Hepatocyte (in vitro differentiated cells): ENCODE measurements around the gene FAM32A. TPM values are rescaled to one million over a fixed set of nuclear protein-coding genes. Genes with fewer than 3 reads are reported as not detected.

Experiments used
- DNase-seq: peaks from one replicate; pipeline ENCODE4 v3.0.0-alpha.2; 2016; ENCODE audit warnings: low spot score
- H2AFZ ChIP-seq: fragments of 200-600 bp; sonication (generic); 2 replicates; pipeline ENCODE4 v1.6.0; 2016; ENCODE audit warnings: antibody characterized with exemption, mild to moderate bottlenecking
- H3K27ac ChIP-seq: fragments of 200-600 bp; sonication (generic); 2 replicates; pipeline ENCODE4 v1.5.1; 2016; ENCODE audit warnings: mild to moderate bottlenecking
- H3K27me3 ChIP-seq: fragments of 200-600 bp; sonication (generic); 2 replicates; pipeline ENCODE4 v1.6.1; 2016
- H3K36me3 ChIP-seq: fragments of 200-600 bp; sonication (generic); replicated peaks from 2 replicates; pipeline ENCODE4 v1.5.1; 2016; ENCODE audit warnings: low read depth; ENCODE audit not compliant: insufficient read depth
- H3K4me1 ChIP-seq: fragments of 200-600 bp; sonication (generic); 2 replicates; pipeline ENCODE4 v1.5.1; 2016; ENCODE audit warnings: mild to moderate bottlenecking, moderate library complexity; ENCODE audit not compliant: insufficient read depth
- H3K4me2 ChIP-seq: fragments of 200-600 bp; sonication (generic); 2 replicates; pipeline ENCODE4 v1.6.0; 2016
- H3K4me3 ChIP-seq: fragments of 200-600 bp; sonication (generic); 2 replicates; pipeline ENCODE4 v1.5.1; 2016; ENCODE audit warnings: mild to moderate bottlenecking
- H3K79me2 ChIP-seq: fragments of 200-600 bp; sonication (generic); 2 replicates; pipeline ENCODE4 v1.6.0; 2017; ENCODE audit warnings: mild to moderate bottlenecking
- H3K9me2 ChIP-seq: fragments of 200-600 bp; sonication (generic); replicated peaks from 2 replicates; pipeline ENCODE4 v1.6.0; 2017; ENCODE audit warnings: mild to moderate bottlenecking; ENCODE audit not compliant: insufficient read depth
- H3K9me3 ChIP-seq: fragments of 200-600 bp; sonication (generic); 2 replicates; pipeline ENCODE4 v1.5.1; 2016; ENCODE audit warnings: low read depth, mild to moderate bottlenecking
- H4K20me1 ChIP-seq: fragments of 200-600 bp; sonication (generic); 2 replicates; pipeline ENCODE4 v1.6.0; 2016; ENCODE audit warnings: mild to moderate bottlenecking; ENCODE audit not compliant: insufficient read depth, poor library complexity, severe bottlenecking
- CTCF ChIP-seq: fragments of 200-600 bp; sonication (generic); IDR thresholded peaks from 2 replicates; pipeline ENCODE4 v1.5.1; 2016; ENCODE audit warnings: antibody characterized with exemption, mild to moderate bottlenecking; ENCODE audit not compliant: poor library complexity
- EZH2 ChIP-seq: fragments of 200-600 bp; sonication (generic); IDR thresholded peaks from 2 replicates; pipeline ENCODE4 v1.6.1; 2016; ENCODE audit warnings: antibody characterized with exemption, mild to moderate bottlenecking, borderline replicate concordance
- EZH2phosphoT487 ChIP-seq: fragments of 200-600 bp; sonication (generic); IDR thresholded peaks from one replicate; pipeline ENCODE4 v1.6.1; 2018; ENCODE audit warnings: antibody characterized with exemption, mild to moderate bottlenecking, low read depth, moderate library complexity; ENCODE audit not compliant: unreplicated experiment, severe bottlenecking
- WGBS: methylation state at CpG from one replicate; pipeline ENCODE4 v1.1.6; 2016; ENCODE audit warnings: low lambda C conversion rate; ENCODE audit errors: missing lambda C conversion rate; 5-methylcytosine and 5-hydroxymethylcytosine counted together
- polyA plus RNA-seq: library from polyadenylated mRNA; unstranded; fragments of >200 nt; fragmentation: Nextera tagmentation; extraction: Ambion mirVana; gene quantifications from 2 replicates; pipeline ENCODE4 v1.2.1, GENCODE V29; 2016
- total RNA-seq: library from RNA; depleted of rRNA; stranded (reverse); fragments of >200 nt; gene quantifications from 2 replicates; pipeline ENCODE4 v1.2.3, GENCODE V29; 2014

FAM32A gene
- total and polyA plus RNA-seq, 2 experiments from 2014 or later: 132 to 154 TPM

DNA sequence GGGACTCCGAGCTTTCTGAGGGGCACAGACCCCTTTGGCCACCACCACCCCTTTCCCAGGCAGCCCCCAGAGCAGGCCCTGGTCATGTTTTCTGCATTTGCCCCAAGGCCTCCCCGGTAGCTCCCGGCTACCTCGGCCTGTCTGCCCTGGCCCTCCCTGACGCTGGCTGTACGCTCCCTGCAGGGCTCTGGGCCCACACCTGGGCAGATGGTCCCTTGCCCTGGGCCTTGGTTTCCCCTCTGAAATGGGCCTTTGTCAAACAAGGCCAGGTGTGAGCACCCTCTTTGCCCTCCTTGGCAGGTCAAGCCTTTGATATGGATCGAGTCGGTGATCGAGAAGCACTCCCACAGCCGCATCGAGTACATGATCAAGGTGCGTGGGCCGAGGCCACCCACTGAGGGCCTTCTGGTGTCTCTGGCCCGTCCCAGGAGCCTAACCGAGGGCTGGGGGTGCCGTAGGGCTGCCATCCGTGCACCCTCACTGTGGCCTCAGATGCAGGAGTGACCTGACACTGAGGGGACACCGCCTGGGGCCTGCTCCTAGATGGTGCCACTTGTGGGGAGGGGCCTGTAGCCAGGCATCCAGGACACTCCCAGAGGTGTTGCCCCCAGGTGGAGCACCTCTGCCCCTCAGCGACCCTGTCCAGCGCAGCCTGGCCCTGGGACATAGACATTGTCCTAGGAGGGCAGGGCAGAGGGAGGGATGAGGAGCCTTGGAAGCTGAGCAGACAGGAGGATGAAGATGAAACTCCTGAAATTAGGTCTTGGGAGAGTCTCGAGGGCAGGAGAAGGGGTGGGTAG is 42.8 kb downstream of the FAM32A start:
- TF ChIP-seq EZH2phosphoT487: no peak
- no peak for TF ChIP-seq CTCF
- no peak for TF ChIP-seq EZH2
- H3K9me3 ChIP-seq: no peaks in the 10 kb centered on the region
- no peak overlapping the region for H3K27ac ChIP-seq
- no peaks in the 10 kb centered on the region for H4K20me1 ChIP-seq
- H3K4me2 ChIP-seq: no peak overlapping the region
- H2AFZ ChIP-seq: no peak overlapping the region
- no peaks in the 10 kb centered on the region for H3K4me1 ChIP-seq
- no peaks in the 10 kb centered on the region for H3K36me3 ChIP-seq
- H3K9me2 ChIP-seq: no peaks in the 10 kb centered on the region
- WGBS: 99% methylated on average over 20 of the region's 21 CpGs
- no peaks in the 10 kb centered on the region for H3K27me3 ChIP-seq
- H3K4me3 ChIP-seq: no peak overlapping the region
- H3K79me2 ChIP-seq: no peaks in the 10 kb centered on the region
- no peak for DNase-seq

DNA sequence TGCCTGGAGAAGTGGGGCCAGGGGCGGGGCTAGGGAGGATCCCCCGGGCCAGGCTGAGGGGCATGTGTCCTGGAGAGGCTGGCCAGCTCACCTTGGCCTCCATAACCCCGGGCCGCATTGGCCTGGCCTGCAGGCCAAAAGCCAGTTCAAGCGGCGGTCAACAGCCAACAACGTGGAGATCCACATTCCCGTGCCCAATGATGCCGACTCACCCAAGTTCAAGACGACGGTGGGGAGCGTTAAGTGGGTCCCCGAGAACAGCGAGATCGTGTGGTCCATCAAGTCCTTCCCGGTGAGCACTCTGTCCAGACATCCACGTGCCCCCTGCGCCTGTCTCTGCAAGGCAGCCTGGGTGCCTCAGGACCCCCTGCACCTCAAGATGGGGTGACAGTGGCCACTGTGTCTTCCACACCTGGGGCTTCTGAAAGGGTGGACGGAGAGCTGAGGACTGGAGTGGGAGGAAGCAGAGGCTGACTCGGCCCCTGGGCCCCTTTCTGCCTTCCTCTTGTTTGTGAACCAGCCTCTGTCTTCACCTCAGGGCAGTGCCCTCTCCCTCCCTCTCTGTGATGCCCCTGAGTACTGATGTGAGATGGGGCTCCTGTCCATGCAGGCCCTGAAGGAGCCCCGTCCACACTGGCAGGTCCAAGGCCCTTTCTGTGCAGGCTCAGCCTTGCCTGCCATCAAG is 43.6 kb downstream of the FAM32A start:
- no peaks in the 10 kb centered on the region for H3K27me3 ChIP-seq
- H3K9me3 ChIP-seq: no peaks in the 10 kb centered on the region
- H3K27ac ChIP-seq: no peak overlapping the region
- H3K79me2 ChIP-seq: no peaks in the 10 kb centered on the region
- no peak overlapping the region for H3K4me3 ChIP-seq
- no peak overlapping the region for H3K4me2 ChIP-seq
- H3K36me3 ChIP-seq: no peaks in the 10 kb centered on the region
- TF ChIP-seq EZH2phosphoT487 (no peak), EZH2 (no peak), CTCF (no peak)
- WGBS: 96% methylated on average over 20 of the region's 21 CpGs
- no peaks in the 10 kb centered on the region for H3K9me2 ChIP-seq
- no peak for DNase-seq
- H4K20me1 ChIP-seq: no peaks in the 10 kb centered on the region
- no peaks in the 10 kb centered on the region for H3K4me1 ChIP-seq
- H2AFZ ChIP-seq: no peak overlapping the region

DNA sequence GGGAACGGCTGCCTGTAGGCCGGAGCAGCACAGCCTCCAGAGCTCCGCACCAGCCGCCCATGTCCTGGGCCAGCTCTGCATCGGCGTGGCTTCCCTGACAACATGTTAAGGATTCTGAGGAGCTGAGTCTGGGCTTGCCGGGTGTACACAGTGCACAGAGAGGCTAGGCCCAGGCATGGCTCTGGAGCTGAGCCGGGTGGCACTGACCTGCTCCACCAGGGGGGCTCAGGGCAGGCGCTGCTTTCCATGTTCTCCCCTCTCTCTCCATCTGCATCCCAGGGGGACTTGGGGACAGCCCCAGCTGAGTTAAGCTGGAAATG is 44.1 kb downstream of the FAM32A start:
- Histone ChIP-seq H4K20me1 (no peaks in the 10 kb centered on the region), H3K9me2 (no peaks in the 10 kb centered on the region), H3K79me2 (no peaks in the 10 kb centered on the region), H3K27me3 (no peaks in the 10 kb centered on the region), H3K4me2 (no peak overlapping the region), H2AFZ (no peak overlapping the region), H3K4me3 (no peak overlapping the region), H3K9me3 (no peaks in the 10 kb centered on the region), H3K27ac (no peak overlapping the region), H3K36me3 (no peaks in the 10 kb centered on the region), H3K4me1 (no peaks in the 10 kb centered on the region)
- TF ChIP-seq EZH2phosphoT487: no peak
- TF ChIP-seq CTCF: no peak
- TF ChIP-seq EZH2: no peak
- DNase-seq: no peak
- WGBS: 98% methylated on average over 9 of the region's 9 CpGs
